IPS-18c (cell line): ENCODE results near the gene LGI2.
"Not testable (repeated sequence)": the region's sequence is repeated elsewhere in the genome, so short reads cannot be mapped to it uniquely, and the experiment has no call there.

Experiments used
- H3K4me3 ChIP-seq: 2 replicates; pipeline ENCODE4 v1.7.0; 2013; ENCODE audit warnings: low read depth, mild to moderate bottlenecking, low read length, moderate library complexity; ENCODE audit not compliant: insufficient read depth
- H3K9me3 ChIP-seq: one replicate; pipeline ENCODE4 v1.6.1; 2013; ENCODE audit warnings: mild to moderate bottlenecking, low read length, moderate library complexity; ENCODE audit not compliant: control insufficient read depth, insufficient read depth

Gene LGI2, protein sequence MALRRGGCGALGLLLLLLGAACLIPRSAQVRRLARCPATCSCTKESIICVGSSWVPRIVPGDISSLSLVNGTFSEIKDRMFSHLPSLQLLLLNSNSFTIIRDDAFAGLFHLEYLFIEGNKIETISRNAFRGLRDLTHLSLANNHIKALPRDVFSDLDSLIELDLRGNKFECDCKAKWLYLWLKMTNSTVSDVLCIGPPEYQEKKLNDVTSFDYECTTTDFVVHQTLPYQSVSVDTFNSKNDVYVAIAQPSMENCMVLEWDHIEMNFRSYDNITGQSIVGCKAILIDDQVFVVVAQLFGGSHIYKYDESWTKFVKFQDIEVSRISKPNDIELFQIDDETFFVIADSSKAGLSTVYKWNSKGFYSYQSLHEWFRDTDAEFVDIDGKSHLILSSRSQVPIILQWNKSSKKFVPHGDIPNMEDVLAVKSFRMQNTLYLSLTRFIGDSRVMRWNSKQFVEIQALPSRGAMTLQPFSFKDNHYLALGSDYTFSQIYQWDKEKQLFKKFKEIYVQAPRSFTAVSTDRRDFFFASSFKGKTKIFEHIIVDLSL

DNA sequence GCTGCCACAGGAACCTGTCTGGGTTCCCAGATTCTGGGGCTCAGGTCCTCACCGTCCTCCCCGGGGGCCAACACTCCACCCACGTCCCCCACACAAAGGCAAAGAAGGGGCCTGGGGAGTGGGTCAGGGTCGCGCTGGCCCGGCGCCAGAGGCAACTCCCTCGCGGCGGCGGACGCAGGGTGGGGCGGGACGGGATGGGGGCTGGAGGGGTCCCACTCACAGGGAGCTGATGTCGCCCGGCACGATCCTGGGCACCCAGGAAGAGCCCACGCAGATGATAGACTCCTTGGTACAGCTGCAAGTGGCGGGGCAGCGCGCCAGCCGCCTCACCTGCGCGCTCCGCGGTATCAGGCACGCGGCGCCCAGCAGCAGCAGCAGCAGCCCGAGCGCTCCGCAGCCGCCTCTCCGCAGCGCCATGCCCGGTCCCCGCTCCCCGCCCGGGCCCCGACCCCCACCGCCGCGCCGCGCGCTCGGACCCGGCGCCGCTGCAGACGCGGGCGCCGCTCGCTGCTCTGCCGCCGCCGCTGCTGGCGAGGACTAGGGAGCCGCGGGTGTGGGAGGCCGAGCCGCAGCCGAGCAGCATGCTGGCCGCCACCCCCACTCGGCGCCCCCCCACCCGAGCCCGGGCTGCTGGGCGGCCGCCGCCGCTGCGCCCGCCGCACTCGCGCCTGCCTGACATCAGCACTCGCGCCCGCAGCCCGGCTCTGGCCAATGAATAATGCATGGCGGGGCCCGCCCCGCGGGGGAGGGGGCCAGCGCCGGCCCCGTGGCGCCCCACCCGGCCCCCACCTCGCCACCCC is at the start of gene LGI2:
TSS of gene LGI2 (minus strand) at position 670 of the 800 bp plus-strand sequence. CDS start at position 417, 253 bp downstream.
- Histone ChIP-seq H3K4me3 (peak within 1 kb of the TSS; percentile 52), H3K9me3 (no peaks in the 10 kb centered on the region)

DNA sequence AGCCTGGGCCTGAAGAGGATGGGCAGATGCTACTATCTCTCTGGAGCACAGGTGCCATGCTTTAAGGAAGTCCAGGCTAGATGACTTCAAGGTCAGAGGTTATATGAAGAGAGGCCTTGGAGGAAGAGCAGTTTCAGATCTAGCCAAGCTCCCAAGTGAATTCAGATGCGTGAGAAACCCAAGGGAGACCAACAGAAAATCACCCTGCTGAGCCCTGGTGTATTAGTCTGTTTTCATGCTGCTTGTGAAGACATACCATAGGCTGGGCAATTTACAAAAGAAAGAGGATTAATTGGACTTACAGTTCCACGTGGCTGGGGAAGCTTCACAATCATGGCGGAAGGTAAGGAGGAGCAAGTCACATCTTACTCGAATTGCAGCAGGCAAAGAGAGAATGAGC is 47.8 kb upstream of the LGI2 start:
- peaks cover 3% of the 10 kb centered on the region for H3K9me3 ChIP-seq
- no peak overlapping the region for H3K4me3 ChIP-seq

DNA sequence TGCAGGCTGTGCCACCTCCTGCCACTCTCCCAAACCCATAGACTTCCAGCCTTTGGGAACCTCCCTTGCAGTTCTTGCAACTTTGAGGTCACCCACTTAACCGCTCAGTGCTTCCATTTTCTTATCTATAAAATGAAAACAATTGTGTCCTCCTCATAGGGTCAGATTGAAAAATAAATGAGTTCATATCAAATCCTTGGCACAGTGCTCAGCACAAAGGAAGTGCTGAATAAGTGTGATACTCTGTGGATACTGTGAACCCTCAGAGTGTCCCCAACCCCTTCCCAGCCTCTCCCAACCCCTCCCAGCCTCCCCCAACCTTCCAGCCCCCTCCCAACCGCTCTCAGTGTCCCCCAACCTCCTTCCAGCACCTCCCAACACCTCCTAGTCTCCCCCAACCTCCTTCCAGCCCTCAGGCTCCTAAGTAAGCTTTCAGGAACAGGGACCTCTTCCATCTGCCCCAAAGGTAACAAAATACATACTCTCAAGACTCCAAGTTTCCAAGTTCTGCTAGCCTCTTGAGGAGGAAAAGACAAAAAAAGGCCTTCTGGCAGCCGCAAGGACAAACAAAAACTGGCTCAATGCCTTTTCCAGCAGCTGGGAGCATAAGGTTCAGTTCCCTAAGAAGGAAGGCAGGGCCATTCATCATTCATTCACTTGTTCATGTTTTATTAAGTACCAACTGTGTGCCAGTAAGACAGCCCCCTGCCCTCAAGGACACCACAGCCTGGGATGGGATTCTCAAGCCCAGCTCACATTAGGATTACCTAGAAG is 46.1 kb upstream of the LGI2 start:
- peaks cover 3% of the 10 kb centered on the region for H3K9me3 ChIP-seq
- H3K4me3 ChIP-seq = no peak overlapping the region

DNA sequence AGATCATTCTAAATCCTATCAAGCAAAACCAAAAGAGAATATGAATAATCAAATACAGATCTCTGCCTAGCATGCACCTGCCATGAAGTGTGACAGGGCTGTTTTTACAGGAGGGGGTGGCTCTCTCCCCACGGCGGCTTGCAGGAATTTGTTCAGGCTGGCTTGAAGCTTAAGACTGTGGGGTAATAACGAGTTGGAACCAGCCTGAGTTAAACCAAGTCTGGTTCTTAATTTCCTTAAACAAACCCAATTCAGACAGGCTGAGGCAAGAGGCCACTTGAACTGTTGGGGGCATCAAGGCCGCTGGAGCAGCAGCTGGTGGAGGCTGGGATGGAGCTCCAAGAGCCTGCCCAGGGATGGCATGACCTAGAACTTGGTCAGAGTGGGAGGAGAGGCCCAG is 45.1 kb upstream of the LGI2 start:
- no peak overlapping the region for H3K4me3 ChIP-seq
- H3K9me3 ChIP-seq = peaks cover 3% of the 10 kb centered on the region

DNA sequence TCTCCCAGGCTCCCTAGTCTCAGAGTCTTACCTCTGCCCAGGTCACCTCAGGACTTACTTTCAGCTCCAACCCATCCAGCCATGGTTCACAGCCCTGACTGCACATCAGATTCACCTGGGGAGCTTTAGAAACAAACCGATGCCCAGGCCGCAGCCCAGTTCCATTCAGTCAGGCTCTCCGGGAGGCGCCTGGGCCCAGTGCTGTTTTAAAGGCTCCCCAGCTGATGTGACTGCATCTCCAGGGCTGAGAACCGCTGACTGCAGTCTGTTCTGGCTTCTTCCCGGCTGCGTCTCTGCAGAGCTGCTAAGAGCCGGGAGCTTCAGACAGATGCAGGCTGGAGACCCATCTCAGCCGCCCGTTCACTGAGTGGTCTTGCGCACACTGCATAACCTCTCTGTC is 44.4 kb upstream of the LGI2 start:
- Histone ChIP-seq H3K9me3 (peaks cover 3% of the 10 kb centered on the region), H3K4me3 (no peak overlapping the region)

DNA sequence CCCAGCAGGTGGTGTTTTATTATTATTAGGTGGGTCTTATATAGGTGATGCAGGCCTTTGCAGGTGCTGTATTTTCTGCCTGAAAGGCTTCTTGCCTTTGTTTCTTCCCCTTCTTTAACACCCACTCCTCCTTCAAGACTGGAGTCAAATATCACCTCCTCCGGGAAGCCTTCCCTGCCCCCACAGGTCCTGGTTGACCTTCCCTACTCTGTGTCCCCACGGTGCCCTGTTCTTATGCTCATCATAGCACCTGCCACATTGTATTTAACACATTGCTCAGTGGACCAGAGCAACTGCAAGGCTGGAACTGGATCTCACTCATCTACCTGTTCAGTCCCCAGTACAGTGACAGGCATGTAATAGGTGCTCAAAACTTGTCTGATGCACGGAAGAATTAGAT is 39.8 kb upstream of the LGI2 start:
- H3K4me3 ChIP-seq = no peak overlapping the region

DNA sequence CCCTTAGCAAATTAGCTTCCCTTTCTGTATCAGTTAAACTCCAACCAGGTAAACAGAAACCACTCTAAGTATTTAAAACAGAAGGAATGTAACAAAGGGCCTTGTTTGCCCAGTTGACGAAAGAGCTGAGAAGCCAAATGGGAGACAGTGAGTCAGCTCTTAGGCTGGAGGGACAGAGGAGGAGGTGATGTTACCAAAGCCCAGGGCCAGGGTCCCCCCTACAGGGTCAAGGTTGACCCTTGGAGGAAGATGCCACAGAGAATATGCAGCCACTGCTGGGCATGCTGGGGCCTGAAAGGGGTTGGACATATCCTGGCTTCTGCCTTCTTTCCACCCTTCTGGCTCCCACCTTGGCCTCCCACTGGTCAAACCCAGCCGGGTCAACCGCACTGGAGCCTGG is 38.3 kb upstream of the LGI2 start:
- no peak overlapping the region for H3K4me3 ChIP-seq
- H3K9me3 ChIP-seq = no peaks in the 10 kb centered on the region

More for the DNA sequence above, 39.8 kb upstream of the LGI2 start:
- H3K9me3 ChIP-seq = no peaks in the 10 kb centered on the region

DNA sequence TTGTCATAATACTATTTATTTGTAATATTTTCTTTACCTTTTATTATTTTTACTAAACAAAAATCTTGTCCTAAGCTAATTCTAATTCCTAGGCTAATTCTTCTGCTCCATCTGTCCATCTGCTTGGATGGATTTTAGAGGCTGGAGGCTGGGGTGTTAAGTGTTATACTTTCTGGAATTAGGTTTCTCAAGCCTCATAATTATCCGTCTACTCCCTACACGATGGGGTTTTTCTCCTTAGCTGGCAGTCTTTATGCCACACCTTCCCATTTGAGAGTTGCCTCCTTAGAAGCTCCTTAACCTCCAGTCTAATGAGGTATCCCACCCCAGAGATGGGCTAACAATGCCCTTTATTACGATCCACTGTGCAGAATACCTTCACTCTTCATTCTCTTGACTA is 37.6 kb upstream of the LGI2 start:
- H3K9me3 ChIP-seq = no peaks in the 10 kb centered on the region
- H3K4me3 ChIP-seq = no peak overlapping the region

DNA sequence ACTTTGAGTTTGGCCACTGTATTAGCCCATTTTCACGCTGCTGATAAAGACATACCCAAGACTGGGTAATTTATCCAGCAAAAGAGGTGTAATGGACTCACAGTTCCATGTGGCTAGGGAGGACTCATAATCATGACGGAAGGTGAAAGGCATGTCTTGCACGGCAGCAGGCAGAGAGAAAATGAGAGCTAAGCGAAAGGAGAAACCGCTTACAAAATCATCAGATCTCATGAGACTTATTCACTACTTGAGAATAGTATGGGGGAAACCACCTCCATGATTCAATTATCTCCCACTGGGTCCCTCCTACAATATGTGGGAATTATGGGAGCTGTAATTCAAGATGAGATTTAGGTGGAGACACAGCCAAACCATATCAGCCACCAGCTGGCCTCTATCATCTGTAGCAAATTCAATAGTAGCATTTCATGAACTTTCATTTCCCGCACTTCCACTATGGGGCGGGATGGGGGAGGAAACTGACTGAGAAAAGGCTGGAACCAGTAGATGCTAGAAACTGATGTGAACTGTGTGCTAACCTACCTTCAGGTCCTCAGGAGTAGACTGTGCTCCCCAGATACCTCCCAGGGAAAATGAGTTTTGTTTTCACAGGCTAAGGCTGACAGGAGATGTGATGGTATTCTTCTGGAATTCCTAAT is 35.3 kb upstream of the LGI2 start:
- H3K4me3 ChIP-seq = no peak overlapping the region
- H3K9me3 ChIP-seq = no peaks in the 10 kb centered on the region

DNA sequence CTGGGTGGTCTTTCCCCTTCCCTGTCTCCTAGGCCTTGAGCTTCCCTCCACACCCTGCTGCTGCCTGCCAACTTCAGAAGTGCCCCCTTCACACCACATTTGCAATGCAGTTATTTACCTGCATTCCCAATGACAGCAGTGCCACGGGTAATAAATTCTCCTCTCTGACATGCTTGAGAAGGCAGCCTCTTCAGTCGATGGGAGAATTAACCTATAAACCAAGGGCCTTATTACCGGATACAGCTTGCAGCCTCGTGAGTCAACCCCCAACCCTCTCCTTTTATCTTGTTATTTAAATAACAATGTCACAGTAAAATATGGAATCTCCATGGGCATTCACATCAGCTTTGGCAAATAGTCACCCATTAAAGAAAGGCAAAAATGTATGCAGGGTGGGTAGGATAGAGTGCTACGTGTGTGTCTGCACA is 34.7 kb upstream of the LGI2 start:
- H3K9me3 ChIP-seq = no peaks in the 10 kb centered on the region
- H3K4me3 ChIP-seq = no peak overlapping the region

DNA sequence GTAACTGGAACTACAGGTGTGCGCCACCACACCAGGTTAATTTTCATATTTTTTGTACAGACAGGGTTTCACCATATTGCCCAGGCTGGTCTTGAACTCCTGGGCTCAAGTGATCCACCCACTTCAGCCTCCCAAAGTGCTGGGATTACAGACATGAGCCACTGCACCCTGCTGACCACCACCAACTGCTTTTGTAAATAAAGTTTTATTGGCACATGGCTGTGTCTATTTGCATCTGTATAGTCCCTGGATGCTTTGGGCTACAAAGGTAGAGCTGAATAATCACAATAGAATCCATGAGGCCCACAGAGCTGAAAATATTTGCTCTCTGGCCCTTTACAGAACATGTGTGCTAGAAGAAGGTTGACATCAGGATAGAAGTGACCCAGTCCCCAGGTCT is 33.7 kb upstream of the LGI2 start:
- H3K9me3 ChIP-seq, H3K4me3 ChIP-seq: not testable (repeated sequence)

DNA sequence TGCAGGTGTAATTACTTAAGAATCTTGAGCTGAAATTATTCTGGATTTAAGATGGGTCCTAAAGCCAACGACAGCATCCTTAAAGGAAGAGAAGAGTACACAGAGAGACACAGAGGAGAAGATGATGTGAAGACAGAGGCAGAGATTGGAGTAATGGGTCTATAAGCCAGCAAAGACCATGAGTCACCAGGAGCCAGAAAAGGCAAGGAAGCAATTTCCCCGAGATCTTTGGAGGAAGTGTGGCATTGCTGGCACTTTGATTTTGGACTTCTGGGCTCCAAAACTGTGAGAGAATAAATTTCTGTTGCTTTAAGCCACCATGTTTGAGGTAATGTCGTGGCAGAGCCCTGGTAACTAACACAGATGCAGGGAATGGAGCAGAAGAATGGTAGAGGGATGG is 32.4 kb upstream of the LGI2 start:
- Histone ChIP-seq H3K9me3 (no peaks in the 10 kb centered on the region), H3K4me3 (no peak overlapping the region)

DNA sequence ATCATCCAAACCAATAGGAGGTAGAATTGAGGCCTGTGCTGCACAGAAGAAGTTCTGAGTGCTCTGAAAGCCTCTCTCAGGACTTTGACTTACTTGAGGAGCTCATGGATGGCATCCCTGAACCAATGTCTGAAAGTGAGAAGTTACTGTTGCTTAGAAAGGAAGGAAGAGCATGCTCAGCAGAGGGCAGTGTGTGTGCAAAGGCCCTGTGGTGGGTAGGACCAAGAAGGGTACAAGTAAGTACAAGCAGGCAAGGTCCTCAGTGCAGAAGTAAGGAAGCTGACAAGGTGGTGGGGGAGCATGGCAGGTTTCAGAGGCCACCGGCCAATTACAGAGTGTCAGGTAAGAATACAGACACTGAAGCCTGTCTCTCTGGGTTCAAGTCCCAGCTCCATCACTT is 31.4 kb upstream of the LGI2 start:
- H3K4me3 ChIP-seq = no peak overlapping the region
- no peaks in the 10 kb centered on the region for H3K9me3 ChIP-seq

DNA sequence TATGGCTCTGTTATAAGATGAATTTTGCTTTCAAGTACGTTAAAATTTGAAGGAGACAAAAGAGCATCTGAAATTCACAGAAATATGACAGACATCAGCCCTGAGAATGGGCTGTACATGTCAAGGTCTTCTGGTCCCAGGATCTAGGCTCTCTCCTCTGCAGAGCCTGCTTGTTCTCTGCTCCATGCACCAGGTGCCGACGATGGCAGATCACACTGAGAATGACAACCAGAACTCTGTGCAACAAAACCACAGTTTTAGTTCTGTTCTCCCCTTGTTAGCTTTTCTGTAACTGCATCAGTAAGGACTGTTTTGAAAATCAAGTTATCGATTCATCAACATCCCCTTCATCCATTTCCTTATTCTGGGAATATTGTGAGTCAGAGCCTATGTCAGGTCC is 30.9 kb upstream of the LGI2 start:
- Histone ChIP-seq H3K9me3 (no peaks in the 10 kb centered on the region), H3K4me3 (no peak overlapping the region)

DNA sequence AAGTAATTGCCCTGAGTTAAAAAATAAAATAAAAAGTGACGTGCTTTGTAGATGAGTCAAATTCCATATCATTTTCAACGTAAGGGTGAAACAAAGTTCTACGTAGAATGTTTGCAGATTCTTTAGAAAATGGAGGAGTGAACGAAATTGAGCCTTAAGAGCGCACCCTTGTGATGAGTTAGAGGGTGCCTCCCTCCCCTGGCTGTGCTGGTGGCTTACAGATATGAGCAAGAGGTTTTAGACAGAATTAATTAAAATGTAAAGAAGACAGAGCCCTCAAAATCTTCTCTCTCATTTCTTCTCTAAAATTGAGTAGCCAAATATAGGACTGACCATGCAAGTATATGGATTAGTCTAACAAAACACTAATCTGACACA is 30.2 kb upstream of the LGI2 start:
- Histone ChIP-seq H3K9me3 (no peaks in the 10 kb centered on the region), H3K4me3 (no peak overlapping the region)

DNA sequence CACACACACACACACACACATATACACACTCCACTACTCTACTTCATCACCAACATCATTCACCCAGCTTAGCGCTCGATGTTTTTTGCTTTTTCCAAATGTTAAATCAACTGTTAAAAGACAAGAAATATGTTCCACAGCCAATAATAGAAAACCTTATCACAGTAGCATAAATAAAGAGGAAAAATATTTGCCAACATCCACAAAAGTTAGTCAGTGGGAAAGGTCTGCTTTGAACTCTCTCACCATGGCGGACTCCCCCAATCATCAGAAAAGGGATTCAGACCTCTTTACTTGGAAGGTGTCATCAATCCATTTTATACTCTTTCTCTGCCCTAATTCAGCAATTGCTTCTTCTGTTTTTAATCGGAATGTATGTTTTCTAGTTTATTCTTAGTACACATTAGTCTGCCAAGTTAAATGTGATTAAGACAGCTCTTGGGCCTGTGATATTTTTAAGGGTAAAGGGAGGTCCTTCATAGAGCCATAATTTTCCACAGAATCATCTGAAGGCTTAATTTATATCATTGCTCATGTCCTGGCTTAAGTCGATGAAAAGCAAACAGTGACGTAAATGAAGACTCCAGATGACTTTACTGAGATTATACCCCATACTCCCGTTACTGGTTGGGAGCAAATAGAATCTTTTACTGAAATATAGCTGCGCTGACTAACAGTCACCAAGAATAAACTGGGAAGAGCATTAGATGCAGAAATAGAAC is 29.7 kb upstream of the LGI2 start:
- Histone ChIP-seq H3K9me3 (no peaks in the 10 kb centered on the region), H3K4me3 (no peak overlapping the region)
